ENCODE measurements around the gene THPO. TPM values are rescaled to one million over a fixed set of nuclear protein-coding genes. Genes with fewer than 3 reads are reported as not detected.

Gene THPO
- polyA plus RNA-seq, 1 donor from 2014 or later = 0.59 TPM

DNA sequence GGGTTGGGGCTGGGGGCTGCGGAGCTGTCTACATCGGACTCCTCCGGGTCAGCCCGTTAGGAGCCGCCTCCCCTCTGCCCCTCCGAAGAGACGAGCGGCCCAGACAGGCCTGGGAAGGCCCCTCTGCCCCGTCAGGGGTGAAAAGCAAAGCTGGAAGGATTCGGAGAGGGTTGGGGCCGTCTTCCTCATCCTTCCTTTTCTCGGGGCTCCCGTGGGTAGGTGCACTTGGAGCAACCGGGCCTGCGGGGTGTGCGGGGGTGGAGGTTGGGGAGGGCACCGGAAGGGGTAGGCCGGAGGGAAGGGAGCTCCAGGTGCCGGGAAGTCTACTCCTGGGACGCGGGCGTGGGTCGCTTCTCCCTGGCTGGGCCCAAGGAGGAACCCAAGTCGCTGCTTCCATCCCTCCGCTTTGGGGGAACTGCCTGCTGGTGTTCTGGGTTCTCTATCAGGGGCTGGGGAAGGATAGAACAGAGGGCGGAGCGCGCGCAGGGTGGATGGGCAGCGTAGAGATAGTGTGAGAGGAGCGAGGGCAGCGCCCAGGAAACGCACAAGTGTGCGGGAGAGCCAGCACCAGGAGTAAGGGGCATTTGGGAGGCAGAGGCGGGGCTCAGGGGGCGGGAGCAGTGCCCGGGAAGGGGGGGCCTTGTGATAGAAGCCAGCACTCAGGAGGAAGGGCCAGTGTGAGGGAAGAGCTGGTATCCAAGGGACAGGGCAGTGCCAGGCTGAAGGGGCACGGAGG is 15.9 kb downstream of the THPO start:
- TF ChIP-seq, protein P1, sequence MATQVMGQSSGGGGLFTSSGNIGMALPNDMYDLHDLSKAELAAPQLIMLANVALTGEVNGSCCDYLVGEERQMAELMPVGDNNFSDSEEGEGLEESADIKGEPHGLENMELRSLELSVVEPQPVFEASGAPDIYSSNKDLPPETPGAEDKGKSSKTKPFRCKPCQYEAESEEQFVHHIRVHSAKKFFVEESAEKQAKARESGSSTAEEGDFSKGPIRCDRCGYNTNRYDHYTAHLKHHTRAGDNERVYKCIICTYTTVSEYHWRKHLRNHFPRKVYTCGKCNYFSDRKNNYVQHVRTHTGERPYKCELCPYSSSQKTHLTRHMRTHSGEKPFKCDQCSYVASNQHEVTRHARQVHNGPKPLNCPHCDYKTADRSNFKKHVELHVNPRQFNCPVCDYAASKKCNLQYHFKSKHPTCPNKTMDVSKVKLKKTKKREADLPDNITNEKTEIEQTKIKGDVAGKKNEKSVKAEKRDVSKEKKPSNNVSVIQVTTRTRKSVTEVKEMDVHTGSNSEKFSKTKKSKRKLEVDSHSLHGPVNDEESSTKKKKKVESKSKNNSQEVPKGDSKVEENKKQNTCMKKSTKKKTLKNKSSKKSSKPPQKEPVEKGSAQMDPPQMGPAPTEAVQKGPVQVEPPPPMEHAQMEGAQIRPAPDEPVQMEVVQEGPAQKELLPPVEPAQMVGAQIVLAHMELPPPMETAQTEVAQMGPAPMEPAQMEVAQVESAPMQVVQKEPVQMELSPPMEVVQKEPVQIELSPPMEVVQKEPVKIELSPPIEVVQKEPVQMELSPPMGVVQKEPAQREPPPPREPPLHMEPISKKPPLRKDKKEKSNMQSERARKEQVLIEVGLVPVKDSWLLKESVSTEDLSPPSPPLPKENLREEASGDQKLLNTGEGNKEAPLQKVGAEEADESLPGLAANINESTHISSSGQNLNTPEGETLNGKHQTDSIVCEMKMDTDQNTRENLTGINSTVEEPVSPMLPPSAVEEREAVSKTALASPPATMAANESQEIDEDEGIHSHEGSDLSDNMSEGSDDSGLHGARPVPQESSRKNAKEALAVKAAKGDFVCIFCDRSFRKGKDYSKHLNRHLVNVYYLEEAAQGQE (IDR thresholded peaks at IDR 0.05; ENCODE audit: borderline replicate concordance) = no peak
- no peak for TF ChIP-seq EP300 (conservative IDR thresholded peaks at IDR 0.05; ENCODE audit: poor library complexity, severe bottlenecking)
- TF ChIP-seq EZH2 (IDR thresholded peaks at IDR 0.05; ENCODE audit: borderline replicate concordance, insufficient read depth, low read length, poor library complexity, severe bottlenecking) = no peak
- TF ChIP-seq, protein P2, sequence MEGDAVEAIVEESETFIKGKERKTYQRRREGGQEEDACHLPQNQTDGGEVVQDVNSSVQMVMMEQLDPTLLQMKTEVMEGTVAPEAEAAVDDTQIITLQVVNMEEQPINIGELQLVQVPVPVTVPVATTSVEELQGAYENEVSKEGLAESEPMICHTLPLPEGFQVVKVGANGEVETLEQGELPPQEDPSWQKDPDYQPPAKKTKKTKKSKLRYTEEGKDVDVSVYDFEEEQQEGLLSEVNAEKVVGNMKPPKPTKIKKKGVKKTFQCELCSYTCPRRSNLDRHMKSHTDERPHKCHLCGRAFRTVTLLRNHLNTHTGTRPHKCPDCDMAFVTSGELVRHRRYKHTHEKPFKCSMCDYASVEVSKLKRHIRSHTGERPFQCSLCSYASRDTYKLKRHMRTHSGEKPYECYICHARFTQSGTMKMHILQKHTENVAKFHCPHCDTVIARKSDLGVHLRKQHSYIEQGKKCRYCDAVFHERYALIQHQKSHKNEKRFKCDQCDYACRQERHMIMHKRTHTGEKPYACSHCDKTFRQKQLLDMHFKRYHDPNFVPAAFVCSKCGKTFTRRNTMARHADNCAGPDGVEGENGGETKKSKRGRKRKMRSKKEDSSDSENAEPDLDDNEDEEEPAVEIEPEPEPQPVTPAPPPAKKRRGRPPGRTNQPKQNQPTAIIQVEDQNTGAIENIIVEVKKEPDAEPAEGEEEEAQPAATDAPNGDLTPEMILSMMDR (IDR thresholded peaks at IDR 0.05; ENCODE audit: poor library complexity, severe bottlenecking) = no peak
- no peak for TF ChIP-seq POLR2AphosphoS5 (IDR thresholded peaks at IDR 0.05)
- no peak for TF ChIP-seq RAD21 (conservative IDR thresholded peaks at IDR 0.05)
- TF ChIP-seq TAF1 (IDR thresholded peaks at IDR 0.05; ENCODE audit: low read depth) = no peak
- TF ChIP-seq MXI1 (conservative IDR thresholded peaks at IDR 0.05; ENCODE audit: poor library complexity, severe bottlenecking) = no peak
- TF ChIP-seq SMC3 (conservative IDR thresholded peaks at IDR 0.05; ENCODE audit: poor library complexity) = no peak
- Histone ChIP-seq H3K9ac (ENCODE audit: low read length) (peak overlapping the region; percentile 90), H2AFZ (ENCODE audit: low read depth, low read length) (peak overlapping the region; percentile 60)

DNA sequence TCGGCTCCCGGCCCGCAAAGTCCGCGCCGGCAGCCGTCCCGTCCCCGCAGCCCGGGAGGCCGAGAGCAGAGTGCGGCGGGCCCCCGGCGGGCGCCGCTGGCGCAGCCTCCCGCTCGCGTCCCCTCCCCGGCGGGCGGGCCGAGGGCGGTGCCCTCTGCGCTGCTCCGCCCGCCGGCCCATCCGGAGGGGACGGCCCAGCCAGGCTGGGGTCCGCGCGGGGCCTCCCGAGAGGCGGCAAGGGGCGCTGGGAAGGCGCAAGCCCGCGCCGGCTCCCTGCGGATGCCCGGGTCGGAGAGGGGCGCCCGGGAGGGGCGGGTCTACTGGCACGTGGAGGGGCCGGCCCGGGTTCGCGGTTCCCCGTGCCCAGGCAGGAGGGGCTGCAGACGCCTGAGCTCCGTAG is 16.5 kb downstream of the THPO start, which contains the start of the genes CLCN2 and POLR2H:
Gene CLCN2 (minus strand): TSS at position 74 of the 400 bp plus-strand sequence. CDS start 126 bp downstream, outside the sequence.
Gene POLR2H (plus strand): TSS at position 179 of the 400 bp plus-strand sequence. CDS start 1,783 bp downstream, outside the sequence.
- Histone ChIP-seq H3K9me2 (ENCODE audit: insufficient read depth, low read length) (no peaks in the 10 kb centered on the region), H3K9ac (ENCODE audit: low read length) (peak within 1 kb of the TSS; percentile 90), H3K4me3 (ENCODE audit: low read length) (peak within 1 kb of the TSS; percentile 70), H3K27me3 (ENCODE audit: insufficient read depth, low read depth, low read length) (no peaks in the 10 kb centered on the region), H3K27ac (ENCODE audit: low read length) (peak within 1 kb of the TSS; percentile 87), H3K9me3 (ENCODE audit: low read length) (no peaks in the 10 kb centered on the region), H3K36me3 (ENCODE audit: insufficient read depth, low read length) (no peaks in the 10 kb centered on the region), H4K20me1 (ENCODE audit: insufficient read depth) (no peaks in the 10 kb centered on the region), H3F3A (ENCODE audit: insufficient read depth, low read length, poor library complexity, severe bottlenecking) (no peaks in the 10 kb centered on the region), H3K79me2 (replicated peaks; ENCODE audit: insufficient read depth, low read length) (peaks cover 16% of the 10 kb centered on the region), H3K4me2 (ENCODE audit: low read length) (peak within 1 kb of the TSS; percentile 84), H2AFZ (ENCODE audit: low read depth, low read length) (peak within 1 kb of the TSS; percentile 60)
- TF ChIP-seq MXI1 (conservative IDR thresholded peaks at IDR 0.05; ENCODE audit: poor library complexity, severe bottlenecking) (peak; percentile 81), POLR2AphosphoS5 (IDR thresholded peaks at IDR 0.05) (peak; percentile 23), EP300 (conservative IDR thresholded peaks at IDR 0.05; ENCODE audit: poor library complexity, severe bottlenecking) (no peak), EZH2 (IDR thresholded peaks at IDR 0.05; ENCODE audit: borderline replicate concordance, insufficient read depth, low read length, poor library complexity, severe bottlenecking) (no peak), TAF1 (IDR thresholded peaks at IDR 0.05; ENCODE audit: low read depth) (no peak), RAD21 (conservative IDR thresholded peaks at IDR 0.05) (no peak), SMC3 (conservative IDR thresholded peaks at IDR 0.05; ENCODE audit: poor library complexity) (no peak)
- TF ChIP-seq, protein P1 (IDR thresholded peaks at IDR 0.05; ENCODE audit: borderline replicate concordance) = peak; percentile 13
- TF ChIP-seq, protein P2 (IDR thresholded peaks at IDR 0.05; ENCODE audit: poor library complexity, severe bottlenecking) = no peak

More for the DNA sequence above, 15.9 kb downstream of the THPO start:
- Histone ChIP-seq H3K9me2 (ENCODE audit: insufficient read depth, low read length) (no peaks in the 10 kb centered on the region), H4K20me1 (ENCODE audit: insufficient read depth) (no peaks in the 10 kb centered on the region), H3K27me3 (ENCODE audit: insufficient read depth, low read depth, low read length) (no peaks in the 10 kb centered on the region), H3K27ac (ENCODE audit: low read length) (peak overlapping the region; percentile 87), H3K9me3 (ENCODE audit: low read length) (no peaks in the 10 kb centered on the region), H3K4me3 (ENCODE audit: low read length) (peak overlapping the region; percentile 70), H3K36me3 (ENCODE audit: insufficient read depth, low read length) (no peaks in the 10 kb centered on the region), H3K79me2 (replicated peaks; ENCODE audit: insufficient read depth, low read length) (peaks cover 16% of the 10 kb centered on the region), H3F3A (ENCODE audit: insufficient read depth, low read length, poor library complexity, severe bottlenecking) (no peaks in the 10 kb centered on the region), H3K4me2 (ENCODE audit: low read length) (peak overlapping the region; percentile 84)
